Fibroblast of the conjunctiva (primary cell): ENCODE measurements around the gene SHISA6.
A peak's percentile ranks its signal among the peaks of the same experiment; 100 is the strongest.
"Not testable (repeated sequence)": the region's sequence is repeated elsewhere in the genome, so short reads cannot be mapped to it uniquely, and the experiment has no call there.

Experiments used
- DNase-seq: peaks from one replicate; pipeline ENCODE4 v3.0.0-alpha.2; 2010; ENCODE audit warnings: low read depth

The SHISA6 gene

DNA sequence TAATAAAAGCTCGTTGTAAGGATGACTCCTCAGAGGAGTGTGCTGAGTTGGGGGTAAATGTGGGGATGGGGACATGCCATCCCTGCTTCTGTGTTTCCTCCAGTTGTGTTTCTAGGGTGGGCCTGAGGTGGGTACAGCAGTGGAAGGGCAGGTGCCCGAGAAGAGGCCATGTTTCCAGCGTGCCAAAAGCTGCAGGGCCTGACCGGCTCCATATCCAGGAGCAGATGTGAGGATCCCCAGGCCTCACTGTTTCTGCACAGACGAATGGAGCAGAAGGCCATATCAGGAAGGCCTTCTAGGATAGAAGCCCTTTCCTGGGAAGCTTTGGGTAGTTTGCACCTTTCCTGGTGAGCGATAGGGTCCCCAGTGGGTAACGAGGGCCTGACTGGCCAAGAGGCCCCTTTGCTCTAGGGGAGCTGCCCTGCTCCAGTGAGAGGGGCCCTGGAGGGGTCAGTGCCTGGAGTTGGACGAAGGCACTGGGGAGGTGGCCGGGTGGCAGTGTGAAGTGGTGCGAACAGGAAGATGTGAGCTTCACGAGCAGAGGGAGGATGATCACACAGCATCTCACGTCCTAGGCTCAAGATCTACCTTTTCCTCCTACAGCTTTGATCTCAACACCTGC is 62.9 kb downstream of the SHISA6 start:
- no peak for DNase-seq

DNA sequence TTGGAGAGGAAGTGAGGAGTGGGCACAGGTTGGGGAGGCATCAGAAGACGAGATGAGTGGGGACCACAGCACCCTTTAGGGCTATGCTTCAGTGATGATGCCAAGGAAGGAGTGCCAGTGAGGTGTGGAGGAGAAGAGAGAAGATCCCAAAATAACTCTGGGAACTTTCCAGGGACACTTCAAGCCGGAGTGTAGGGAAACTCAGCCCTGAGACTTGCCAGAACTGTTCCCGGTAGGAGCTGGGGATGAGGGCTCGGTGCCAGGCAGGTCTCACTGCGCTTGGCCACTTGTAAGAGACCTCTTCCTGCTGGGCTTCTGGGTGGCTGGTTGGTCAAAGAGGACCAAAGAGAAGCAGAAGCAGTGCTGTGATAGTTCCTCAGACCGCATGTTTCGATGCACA is 63.6 kb downstream of the SHISA6 start:
- DNase-seq, result no peak

DNA sequence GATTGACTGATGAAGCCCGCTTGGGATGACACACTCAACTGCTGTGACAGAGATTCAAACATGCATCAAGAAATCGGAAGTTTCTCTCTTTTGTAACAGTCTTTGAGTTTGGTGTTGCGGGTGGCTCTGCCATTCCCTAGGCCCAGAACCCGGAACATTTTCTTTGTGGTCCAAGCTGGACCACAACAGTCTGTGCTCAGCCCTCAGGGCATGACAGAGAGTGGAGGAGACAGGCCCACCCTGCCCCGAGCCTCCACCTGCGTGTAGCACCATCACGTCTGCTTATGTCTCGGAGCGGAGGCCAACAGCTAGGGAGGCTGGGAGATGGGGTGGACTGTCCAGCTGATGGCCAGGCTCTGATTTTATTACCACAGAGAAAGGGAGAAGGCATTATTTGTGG is 64.5 kb downstream of the SHISA6 start:
- DNase-seq, result no peak

DNA sequence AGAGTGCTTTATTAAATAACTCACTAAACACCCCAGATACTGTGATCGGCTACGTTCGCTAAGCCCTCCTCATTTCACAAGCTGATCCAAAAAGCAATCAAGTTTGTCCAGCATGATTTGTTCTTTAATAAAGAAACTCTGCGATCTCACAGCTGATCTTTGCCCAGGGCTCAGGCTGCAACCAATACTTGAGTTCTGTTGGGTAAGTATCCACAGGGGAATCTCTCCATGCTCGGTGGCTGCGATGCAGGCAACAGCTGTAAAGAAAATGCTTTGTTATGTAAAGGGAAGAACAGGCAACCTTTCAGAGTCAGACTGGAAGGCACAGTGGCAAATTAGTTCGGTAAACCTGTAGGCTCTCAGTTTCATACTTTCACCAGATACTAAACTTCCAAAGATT is 67.5 kb downstream of the SHISA6 start:
- no peak for DNase-seq

DNA sequence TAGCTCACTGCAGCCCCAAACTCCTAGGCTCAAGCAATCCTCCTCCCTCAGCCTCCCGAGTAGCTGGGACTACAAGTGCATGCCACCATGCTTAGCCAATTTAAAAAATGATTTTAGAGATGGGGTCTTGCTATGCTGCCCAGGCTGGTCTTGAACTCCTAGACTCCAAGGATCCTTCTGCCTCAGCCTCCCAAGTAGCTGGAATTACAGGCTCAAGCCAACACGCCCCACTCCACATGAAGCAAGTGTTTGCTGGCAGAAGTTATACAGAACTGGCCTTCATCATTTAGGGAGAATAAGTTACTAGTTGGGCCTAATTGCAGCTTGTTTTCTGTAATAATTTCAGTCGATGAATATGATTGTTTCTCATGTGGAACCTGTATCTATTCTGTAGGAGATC is 68.0 kb downstream of the SHISA6 start:
- DNase-seq, result no peak

DNA sequence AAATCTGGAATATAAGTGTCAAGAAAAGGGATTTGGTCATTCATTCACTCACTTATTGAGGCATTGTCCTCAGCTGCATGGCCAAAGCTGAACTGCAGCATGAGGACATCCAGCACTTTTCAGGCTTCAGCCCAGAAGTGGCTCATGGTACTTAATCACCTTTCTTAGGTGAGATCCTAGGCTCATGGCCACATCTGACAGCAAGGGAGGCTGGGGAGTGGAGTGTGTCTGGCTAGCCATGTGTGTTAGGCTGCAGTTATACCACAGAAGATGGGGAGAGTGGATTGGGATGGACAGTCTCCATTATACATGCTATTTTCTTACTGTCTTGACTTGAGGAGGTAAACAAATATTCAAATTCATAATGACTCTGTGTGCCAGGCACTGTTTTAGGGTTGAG is 68.8 kb downstream of the SHISA6 start:
- no peak for DNase-seq

DNA sequence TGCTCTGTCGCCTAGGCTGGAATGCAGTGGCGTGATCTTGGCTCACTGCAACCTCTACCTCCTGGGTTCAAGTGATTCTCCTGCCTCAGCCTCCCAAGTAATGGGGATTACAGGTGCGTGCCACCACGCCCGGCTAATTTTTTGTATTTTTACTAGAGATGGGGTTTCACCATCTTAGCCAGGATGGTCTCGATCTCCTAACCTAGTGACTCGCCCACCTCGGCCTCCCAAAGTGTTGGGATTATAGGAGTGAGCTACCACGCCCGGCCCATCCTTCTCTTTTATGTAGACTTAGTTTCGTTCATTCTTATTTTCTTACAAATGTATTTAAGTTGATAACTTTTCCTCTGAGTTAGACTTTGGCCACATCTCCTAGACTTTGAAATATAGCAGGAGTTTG is 75.4 kb downstream of the SHISA6 start:
- DNase-seq, result not testable (repeated sequence)

DNA sequence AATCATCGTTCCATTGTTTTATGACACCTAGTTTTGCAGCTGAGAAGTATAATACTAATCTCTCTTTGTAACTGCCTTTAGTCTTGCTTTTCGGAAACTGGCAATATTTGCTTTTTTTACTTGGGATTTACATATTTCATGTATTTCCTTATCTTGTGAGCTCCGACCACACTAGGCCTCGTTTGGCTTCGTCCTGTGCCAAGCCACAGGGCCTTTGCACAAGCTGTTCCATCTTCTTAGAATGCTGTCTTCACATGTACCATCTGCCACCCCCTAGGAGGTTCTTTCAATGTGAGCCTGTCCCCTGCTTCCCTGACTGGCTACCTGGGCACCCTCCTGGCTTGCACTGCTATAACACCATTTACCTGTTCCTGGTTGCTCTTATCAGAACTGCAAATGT is 77.2 kb downstream of the SHISA6 start:
- DNase-seq, result no peak

DNA sequence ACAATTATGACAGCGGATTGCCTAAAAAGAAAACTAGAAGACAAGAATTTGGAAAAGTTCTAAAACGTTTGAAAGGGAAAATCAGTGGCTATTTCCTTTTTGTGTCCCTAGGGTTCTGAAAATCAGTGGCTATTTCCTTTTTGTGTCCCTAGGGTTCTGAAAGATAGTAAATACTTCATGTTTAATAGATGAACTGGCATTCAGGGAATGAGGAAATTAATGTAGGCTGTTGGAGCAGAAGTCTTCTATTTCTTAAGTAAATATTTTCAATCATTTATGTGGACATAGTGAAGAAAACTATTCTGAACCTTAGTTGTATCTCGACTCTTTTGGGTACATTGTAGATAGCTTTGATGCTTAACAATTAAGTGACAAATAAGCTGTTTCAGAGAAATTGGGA is 78.9 kb downstream of the SHISA6 start:
- DNase-seq, result no peak

DNA sequence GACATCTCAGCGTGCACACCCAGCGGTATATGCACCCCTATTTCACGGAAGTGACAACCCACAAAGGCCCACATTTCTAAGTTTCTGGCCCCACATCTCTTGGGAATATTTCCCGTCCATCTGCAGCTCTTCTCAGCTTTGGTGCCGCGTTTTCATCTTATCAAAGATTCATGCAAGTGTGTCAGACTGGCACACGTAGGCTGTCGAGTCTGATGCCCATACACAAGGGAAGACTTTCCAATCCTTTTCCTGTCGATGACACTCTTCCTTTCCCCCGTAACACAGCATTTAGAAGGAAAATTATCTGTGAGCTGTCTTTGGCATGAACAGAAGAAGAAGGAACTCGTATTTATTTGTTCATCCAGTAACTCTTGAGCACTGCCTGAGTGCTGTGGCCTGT is 83.0 kb downstream of the SHISA6 start:
- no peak for DNase-seq

DNA sequence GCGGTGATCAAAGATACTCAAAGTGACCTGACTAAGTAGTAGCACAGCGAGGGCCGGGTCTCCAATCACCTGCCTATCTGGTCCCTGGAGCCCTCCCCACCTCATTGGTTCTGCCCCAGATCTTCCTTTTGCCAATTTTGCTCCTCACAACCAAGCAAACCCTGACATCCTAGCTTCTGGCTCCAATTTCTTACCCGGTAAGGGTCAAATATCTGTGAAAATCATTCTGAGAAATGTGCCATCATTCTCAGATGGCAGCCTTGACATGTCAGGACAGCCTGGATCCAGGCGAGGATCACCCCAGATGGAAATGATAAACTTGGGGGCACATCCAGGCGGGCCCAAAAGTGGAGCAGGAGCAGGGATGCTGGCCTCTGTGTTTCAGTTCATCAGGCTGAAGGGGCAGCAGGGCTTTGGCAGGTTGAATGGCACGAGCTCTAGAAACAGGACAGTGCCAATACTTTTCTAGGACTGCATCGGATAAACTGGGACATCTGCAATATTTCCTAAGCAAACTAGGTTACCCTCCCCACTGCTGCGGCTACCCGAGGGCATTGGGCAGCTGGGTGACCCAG is 83.9 kb downstream of the SHISA6 start:
- no peak for DNase-seq

DNA sequence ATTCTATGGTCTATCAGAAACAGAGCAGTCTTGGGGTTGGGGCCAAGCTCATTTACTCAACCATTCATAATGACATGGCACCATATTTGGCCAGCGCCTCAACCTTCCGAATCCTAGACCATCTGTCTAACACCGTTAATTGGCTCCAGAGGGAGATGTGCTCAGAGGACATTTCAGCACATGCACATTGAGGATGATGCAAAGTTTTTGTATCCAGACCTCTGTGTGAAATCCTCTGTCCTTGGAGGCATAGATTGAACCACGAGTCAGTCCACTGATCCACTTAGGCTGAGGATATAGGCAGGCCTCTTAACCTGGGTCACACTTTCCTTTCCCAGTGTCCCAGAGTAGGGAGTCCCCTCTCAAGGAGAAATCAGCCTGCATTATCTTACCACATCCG is 85.5 kb downstream of the SHISA6 start:
- no peak for DNase-seq

DNA sequence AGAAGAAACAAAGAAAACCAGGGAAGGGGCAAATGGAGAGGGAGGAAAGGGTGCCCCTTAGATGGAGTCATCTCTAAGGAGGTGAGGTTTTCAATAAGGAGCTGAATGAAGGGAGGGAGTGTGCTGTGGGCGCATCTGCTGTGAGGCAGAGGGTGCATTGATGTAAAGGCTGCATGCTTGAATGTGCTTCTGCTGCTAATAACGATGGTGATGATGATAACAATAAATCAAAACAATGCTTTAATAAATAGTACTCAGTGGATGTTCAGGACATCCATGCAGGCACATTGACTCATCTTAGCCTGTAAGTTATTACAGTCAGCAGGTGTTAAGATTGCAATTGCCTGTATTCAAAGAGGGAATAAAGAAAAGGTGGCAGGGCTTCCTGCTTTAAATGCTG is 87.8 kb downstream of the SHISA6 start:
- no peak for DNase-seq

DNA sequence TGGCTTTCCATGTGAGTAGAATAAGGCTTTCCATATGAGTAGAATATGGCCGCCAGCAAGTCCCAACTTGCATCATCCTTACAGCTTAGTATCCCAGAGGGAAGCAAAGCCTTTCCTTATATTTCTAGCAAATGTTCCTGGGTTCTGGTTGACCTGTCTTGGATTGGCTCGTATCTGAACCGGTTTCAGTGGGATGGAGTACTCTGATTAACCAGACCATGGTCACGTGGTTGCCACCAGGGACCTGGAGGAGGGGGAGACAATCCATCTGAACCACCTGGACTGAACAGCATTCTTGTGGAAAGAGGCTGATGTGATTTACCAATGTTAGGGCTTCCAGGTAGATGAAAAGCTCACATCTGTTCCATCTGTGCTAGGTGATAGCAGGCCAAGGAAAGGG is 89.0 kb downstream of the SHISA6 start:
- DNase-seq, result no peak

DNA sequence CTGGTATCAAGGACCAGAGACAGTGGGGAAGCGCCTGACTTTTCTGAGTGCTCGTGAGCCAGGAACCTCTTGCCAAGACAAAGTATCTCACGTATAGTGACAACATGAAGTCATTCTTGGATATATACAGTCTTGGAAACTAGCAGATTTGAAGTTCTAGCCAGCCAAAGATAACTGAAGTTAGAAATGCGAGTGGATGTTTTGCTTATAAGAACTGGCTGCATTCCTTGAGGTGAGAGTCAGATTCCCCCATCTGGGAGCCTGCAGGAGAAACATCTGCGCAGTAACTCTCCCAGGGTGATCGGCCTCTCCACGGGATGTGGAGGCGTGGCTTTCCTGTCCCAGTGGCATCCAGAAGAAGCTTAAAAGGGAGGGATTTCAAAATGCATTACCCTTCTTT is 89.8 kb downstream of the SHISA6 start:
- DNase-seq, result peak; percentile 5

DNA sequence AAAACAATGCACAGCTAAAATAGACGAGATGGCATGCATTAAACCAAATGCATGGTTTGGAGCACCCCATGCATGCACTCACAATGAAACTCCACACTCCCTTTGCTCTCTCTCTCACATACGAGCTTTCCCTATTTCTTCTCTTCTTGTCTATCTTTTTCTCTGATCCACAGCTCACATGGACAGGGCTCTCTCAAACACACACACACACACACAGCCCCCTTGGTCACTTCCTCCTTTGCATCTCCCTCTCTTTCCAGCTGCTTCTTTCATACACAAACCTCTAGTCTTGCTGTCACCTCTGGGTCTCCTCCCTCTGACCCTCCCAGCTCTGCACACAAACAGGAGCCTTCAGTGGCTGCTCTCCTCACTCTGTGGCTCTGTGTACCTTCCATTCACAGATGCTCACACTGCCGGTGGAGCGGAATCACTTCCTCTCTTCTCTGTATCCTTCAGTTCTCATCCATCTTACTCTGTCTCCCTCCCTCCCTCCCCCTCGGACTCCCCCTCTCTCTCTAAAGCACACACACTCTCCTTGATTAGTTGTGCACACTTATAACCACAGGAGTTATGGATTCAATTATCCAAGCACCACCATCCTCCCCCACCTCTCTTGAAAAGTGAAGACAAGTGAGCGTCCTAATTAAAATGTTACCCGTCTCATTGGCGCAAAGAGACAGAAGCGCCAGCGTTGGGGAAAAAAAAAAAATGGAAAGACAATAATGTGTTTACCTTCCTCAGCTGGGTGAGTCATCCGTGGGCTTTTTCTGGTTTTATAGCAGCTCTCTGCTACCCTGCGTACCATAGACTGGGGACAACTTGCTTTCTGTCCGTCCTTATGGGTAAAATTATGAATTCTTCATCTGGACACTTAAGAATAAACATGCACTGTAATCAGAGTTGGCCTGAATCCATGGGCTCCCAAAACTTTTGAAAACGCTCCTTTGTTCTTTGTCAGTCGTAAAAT is 90.8 kb downstream of the SHISA6 start:
- DNase-seq, result no peak

DNA sequence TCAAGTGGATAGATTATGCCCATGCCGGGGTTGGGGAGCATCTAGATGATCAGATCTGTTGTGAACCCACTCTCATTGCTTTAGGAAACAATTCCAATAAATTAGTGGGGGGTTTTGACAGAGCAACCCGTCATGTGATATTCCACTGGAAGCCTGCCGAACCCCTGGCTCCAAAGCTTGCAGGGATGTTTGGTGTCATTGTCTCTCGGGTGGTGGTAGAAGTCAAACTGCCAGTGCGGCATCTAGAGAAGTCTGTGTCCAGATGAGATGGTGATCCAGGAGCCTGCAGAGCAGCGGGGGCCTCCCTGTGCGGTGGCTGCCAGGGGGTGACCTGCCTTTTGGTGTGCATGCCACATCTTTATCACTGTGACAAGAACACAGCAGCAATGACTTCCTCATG is 91.7 kb downstream of the SHISA6 start:
- DNase-seq, result no peak

DNA sequence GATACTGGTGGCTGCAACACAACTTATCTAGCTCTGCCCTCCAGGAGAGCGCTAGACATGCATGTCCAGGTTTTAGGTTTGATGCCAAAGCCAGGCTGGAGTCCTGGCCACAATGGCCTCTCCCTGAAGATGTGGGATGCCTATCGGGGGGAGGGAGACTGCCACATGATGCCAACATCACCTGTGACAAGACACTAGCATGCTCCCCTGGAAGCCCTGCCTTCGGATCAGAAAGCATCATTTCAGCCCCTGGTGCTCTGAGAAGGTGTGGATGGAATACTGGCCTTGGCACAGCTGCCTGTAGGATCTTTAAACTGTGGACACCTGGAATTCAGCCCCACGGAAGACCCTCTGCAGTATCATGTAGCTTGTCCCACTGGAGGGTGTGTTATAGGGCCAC is 93.5 kb downstream of the SHISA6 start:
- no peak for DNase-seq

DNA sequence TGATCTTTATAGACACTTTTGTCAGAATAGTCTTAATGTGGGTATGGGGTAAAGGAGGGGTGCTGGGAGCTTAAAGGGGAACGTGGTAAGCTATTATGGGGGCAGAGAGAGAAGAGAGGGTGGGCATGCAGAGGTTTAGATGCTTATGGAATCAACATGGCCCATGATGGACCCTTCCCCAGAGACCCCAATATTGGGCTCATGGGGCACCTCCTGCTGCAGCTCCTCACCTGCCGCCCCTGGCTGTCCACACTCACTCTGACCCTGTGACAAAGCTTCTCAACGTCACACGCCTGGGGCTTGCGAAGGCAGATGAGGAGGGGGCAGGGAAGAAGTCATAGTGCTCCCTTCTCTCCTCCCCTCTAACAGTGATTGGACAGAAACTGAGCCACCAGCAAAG is 95.3 kb downstream of the SHISA6 start:
- no peak for DNase-seq

DNA sequence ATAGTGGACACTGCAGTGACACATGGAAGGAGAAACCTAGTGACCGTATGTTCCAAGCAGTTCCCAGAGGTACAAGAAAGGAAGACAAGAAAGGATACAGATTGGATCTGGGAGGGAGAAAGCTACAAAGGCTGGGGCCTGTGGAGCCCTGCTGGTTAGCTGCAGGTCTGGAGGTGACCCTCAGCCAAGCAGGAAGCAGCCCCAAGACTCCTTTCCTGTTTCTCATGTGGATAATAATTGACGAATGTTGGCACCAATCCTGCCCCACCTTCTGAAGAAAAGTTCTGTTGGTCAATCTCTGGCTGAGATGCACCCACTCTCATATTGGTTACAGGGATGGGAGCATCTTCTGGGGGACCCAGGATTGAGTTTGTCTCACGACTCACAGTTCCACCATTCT is 99.8 kb downstream of the SHISA6 start:
- DNase-seq, result no peak

DNA sequence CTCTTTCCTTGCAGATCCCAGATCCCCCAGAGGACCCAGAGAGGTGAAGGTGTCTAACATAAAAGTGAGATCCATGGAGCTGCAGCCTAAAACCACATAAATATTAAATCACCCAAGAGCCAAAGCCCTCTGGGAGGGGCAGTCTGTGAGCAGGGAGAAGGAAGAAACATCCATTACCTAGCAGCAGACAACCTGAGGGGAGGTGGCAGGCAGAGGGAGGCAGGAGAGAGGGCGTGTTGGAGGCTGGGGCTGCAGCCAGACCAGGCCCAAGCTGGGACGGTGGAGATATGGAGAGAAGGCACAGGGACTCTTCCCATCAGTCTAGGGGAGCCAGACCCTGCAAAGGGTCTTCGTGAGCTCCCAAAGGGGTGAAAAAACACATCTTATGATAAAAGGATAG is 101.1 kb downstream of the SHISA6 start:
- DNase-seq, result no peak

DNA sequence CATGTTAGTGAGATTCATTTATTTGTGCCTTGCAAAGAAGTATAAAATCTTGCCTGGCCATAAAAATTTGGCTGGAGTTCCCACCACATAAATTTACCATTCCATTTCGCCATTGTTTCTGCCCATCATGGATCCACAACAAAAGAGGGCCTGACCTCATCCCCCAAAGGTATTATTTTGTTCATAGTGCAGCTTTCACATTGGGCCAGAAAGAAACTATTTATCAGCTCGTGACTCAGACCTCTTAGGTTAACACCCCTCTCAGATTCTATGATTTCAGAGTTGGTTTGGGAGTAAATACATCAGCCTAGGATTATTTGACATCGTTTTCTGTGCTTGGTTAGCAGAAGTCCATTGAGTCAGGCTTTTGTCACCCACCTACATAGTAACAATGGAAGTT is 108.1 kb downstream of the SHISA6 start:
- DNase-seq, result no peak

DNA sequence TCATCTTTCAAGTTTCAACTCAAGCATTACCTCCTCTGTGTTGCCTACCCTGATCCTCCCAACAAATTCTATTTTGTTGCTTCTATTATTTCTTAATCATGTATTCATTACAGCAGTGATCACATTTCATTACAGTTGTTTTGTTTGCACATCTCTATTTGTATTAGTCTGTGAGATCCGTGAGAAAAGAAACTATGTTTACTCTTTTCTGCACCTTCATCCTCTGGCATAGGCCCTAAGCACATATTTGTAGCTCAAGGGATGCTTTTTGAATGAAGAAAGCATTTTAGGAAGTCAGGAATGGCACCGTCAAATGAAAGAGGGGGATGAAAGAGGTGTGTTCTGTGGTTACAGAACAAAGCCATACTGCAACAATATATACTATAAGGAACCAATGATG is 110.5 kb downstream of the SHISA6 start:
- DNase-seq, result no peak
